ENCODE results near the gene RNF213. TPM values are rescaled to one million over a fixed set of nuclear protein-coding genes. Genes with fewer than 3 reads are reported as not detected.
"Not testable (repeated sequence)": the region's sequence is repeated elsewhere in the genome, so short reads cannot be mapped to it uniquely, and the experiment has no call there.

Gene RNF213
- total RNA-seq, 1 donor from 2014 or later, result 228 TPM

- H3K4me3 Mint-ChIP-seq, result no peak overlapping the region
- intact Hi-C loops (cut with micrococcal nuclease), result no loop called here
- no peak overlapping the region for H3K27ac Mint-ChIP-seq
- H3K4me1 Mint-ChIP-seq, result peaks cover 2% of the 10 kb centered on the region
- no peaks in the 10 kb centered on the region for H3K9me3 Mint-ChIP-seq
- CTCF ChIA-PET, result no interaction called here
- ATAC-seq (ENCODE audit: low read depth), result no peak
- H3K27me3 Mint-ChIP-seq, result no peaks in the 10 kb centered on the region
- TF ChIP-seq CTCF (IDR thresholded peaks at IDR 0.05), result no peak
- peaks cover 31% of the 10 kb centered on the region for H3K36me3 Mint-ChIP-seq (ENCODE audit: low read depth)
- POLR2A ChIA-PET, result no interaction called here
- no peak for DNase-seq
These were observed 137.0 kb downstream of the RNF213 start for GRCh38 chr17:80397686-80398085.

GRCh38 chr17:80401086-80401485 lies 140.4 kb downstream of the RNF213 start:
- ATAC-seq (ENCODE audit: low read depth); H3K4me3 Mint-ChIP-seq; H3K9me3 Mint-ChIP-seq; H3K27me3 Mint-ChIP-seq; H3K36me3 Mint-ChIP-seq (ENCODE audit: low read depth); CTCF ChIA-PET; DNase-seq; POLR2A ChIA-PET; H3K27ac Mint-ChIP-seq; intact Hi-C loops (cut with micrococcal nuclease); H3K4me1 Mint-ChIP-seq: not testable (repeated sequence)

GRCh38 chr17:80402102-80402501 lies 141.4 kb downstream of the RNF213 start:
- H3K9me3 Mint-ChIP-seq; DNase-seq; ATAC-seq (ENCODE audit: low read depth); H3K27me3 Mint-ChIP-seq; H3K36me3 Mint-ChIP-seq (ENCODE audit: low read depth); H3K4me3 Mint-ChIP-seq; H3K27ac Mint-ChIP-seq; POLR2A ChIA-PET; intact Hi-C loops (cut with micrococcal nuclease); H3K4me1 Mint-ChIP-seq; CTCF ChIA-PET: not testable (repeated sequence)

GRCh38 chr17:80402959-80403358 lies 142.3 kb downstream of the RNF213 start:
- Mint-ChIP-seq H3K9me3 (no peaks in the 10 kb centered on the region), H3K36me3 (ENCODE audit: low read depth) (no peaks in the 10 kb centered on the region), H3K27ac (no peak overlapping the region), H3K4me3 (no peak overlapping the region), H3K27me3 (no peaks in the 10 kb centered on the region), H3K4me1 (peaks cover 1% of the 10 kb centered on the region)
- CTCF ChIA-PET, result no interaction called here
- TF ChIP-seq CTCF (IDR thresholded peaks at IDR 0.05), result no peak
- no peak for ATAC-seq (ENCODE audit: low read depth)
- DNase-seq, result no peak
- intact Hi-C loops (cut with micrococcal nuclease), result no loop called here
- POLR2A ChIA-PET, result no interaction called here

GRCh38 chr17:80406146-80406545 lies 145.5 kb downstream of the RNF213 start:
- no peak for DNase-seq
- H3K4me3 Mint-ChIP-seq, result no peak overlapping the region
- peaks cover 6% of the 10 kb centered on the region for H3K27me3 Mint-ChIP-seq
- TF ChIP-seq CTCF (IDR thresholded peaks at IDR 0.05), result no peak
- no peaks in the 10 kb centered on the region for H3K4me1 Mint-ChIP-seq
- ChIA-PET CTCF (no interaction called here), POLR2A (no interaction called here)
- H3K27ac Mint-ChIP-seq, result no peak overlapping the region
- no peaks in the 10 kb centered on the region for H3K36me3 Mint-ChIP-seq (ENCODE audit: low read depth)
- no peak for ATAC-seq (ENCODE audit: low read depth)
- intact Hi-C loops (cut with micrococcal nuclease), result no loop called here
- H3K9me3 Mint-ChIP-seq, result no peaks in the 10 kb centered on the region

- H3K4me3 Mint-ChIP-seq; H3K27ac Mint-ChIP-seq; POLR2A ChIA-PET; H3K36me3 Mint-ChIP-seq (ENCODE audit: low read depth); CTCF ChIA-PET; H3K4me1 Mint-ChIP-seq; H3K9me3 Mint-ChIP-seq; DNase-seq; intact Hi-C loops (cut with micrococcal nuclease); ATAC-seq (ENCODE audit: low read depth): not testable (repeated sequence)
- peaks cover 10% of the 10 kb centered on the region for H3K27me3 Mint-ChIP-seq
These were observed 147.3 kb downstream of the RNF213 start for GRCh38 chr17:80407917-80408316.

- POLR2A ChIA-PET, result no interaction called here
- CTCF ChIA-PET, result no interaction called here
- intact Hi-C loops (cut with micrococcal nuclease), result no loop called here
These were observed 148.2 kb downstream of the RNF213 start for GRCh38 chr17:80408872-80409271.

More at GRCh38 chr17:80408872-80409271, 148.2 kb downstream of the RNF213 start:
- peaks cover 14% of the 10 kb centered on the region for H3K27me3 Mint-ChIP-seq
- ATAC-seq (ENCODE audit: low read depth) (no peak), DNase-seq (no peak)
- H3K4me3 Mint-ChIP-seq, result no peak overlapping the region
- H3K9me3 Mint-ChIP-seq, result no peaks in the 10 kb centered on the region
- peaks cover under 1% of the 10 kb centered on the region for H3K4me1 Mint-ChIP-seq
- no peaks in the 10 kb centered on the region for H3K36me3 Mint-ChIP-seq (ENCODE audit: low read depth)
- no peak overlapping the region for H3K27ac Mint-ChIP-seq
- no peak for TF ChIP-seq CTCF (IDR thresholded peaks at IDR 0.05)

Measured in activated B cell treated with CpG ODN at 0.5 μM for 24 hours (primary cell).